Keratinocyte (primary cell): ENCODE measurements around the gene ARHGAP15. TPM values are rescaled to one million over a fixed set of nuclear protein-coding genes. Genes with fewer than 3 reads are reported as not detected.

Experiments used
- DNase-seq: peaks from one replicate; pipeline ENCODE4 v3.0.0-alpha.2; 2011; ENCODE audit warnings: low read depth, missing footprints, low spot score
- FAIRE-seq: peaks from 2 replicates; lab custom pipeline; 2011; peaks lifted over from hg19 to GRCh38; lab: Jason Lieb, UNC
- H2AFZ ChIP-seq: 2 replicates; pipeline ENCODE4 v1.6.0; 2012; ENCODE audit warnings: low read length, control low read depth, inconsistent platforms; ENCODE audit not compliant: control insufficient read depth
- H3K27ac ChIP-seq: 2 replicates; pipeline ENCODE4 v1.5.1; 2011; ENCODE audit warnings: low read length; ENCODE audit not compliant: control insufficient read depth, insufficient read depth
- H3K27me3 ChIP-seq: 3 replicates; pipeline ENCODE4 v1.6.0; 2011; ENCODE audit warnings: low read length; ENCODE audit not compliant: control insufficient read depth, insufficient read depth; ENCODE audit errors: extremely low read depth
- H3K36me3 ChIP-seq, 2 experiments: 2 replicates in 1 of 2; 3 replicates in 1 of 2; pipeline ENCODE4 v1.5.1; 2011; ENCODE audit warnings: low read length in 2 of 2, mild to moderate bottlenecking in 1 of 2; ENCODE audit not compliant: control insufficient read depth in 2 of 2, insufficient read depth in 2 of 2; ENCODE audit errors: extremely low read depth in 1 of 2
- H3K4me1 ChIP-seq: 3 replicates; pipeline ENCODE4 v1.5.1; 2011; ENCODE audit warnings: low read length; ENCODE audit not compliant: control insufficient read depth, insufficient read depth; ENCODE audit errors: extremely low read depth
- H3K4me2 ChIP-seq: 3 replicates; pipeline ENCODE4 v1.6.0; 2011; ENCODE audit warnings: low read depth, low read length; ENCODE audit not compliant: control insufficient read depth, insufficient read depth; ENCODE audit errors: extremely low read depth
- H3K4me3 ChIP-seq, 3 experiments: fragments of 200-600 bp in 1 of 3; sonication (generic) in 1 of 3; 2 replicates in 2 of 3; 3 replicates in 1 of 3; pipeline ENCODE4 v1.5.1; 2011 to 2016; ENCODE audit warnings: low read length in 3 of 3, mild to moderate bottlenecking in 3 of 3, control low read depth in 2 of 3, inconsistent platforms in 1 of 3, low read depth in 1 of 3, mixed read lengths in 1 of 3, mixed run types in 1 of 3, moderate library complexity in 1 of 3; ENCODE audit not compliant: control insufficient read depth in 2 of 3, insufficient read depth in 2 of 3; ENCODE audit errors: extremely low read depth in 1 of 3
- H3K79me2 ChIP-seq: 2 replicates; pipeline ENCODE4 v1.6.0; 2012; ENCODE audit warnings: low read length; ENCODE audit not compliant: control insufficient read depth, insufficient read depth
- H3K9ac ChIP-seq: 3 replicates; pipeline ENCODE4 v1.6.0; 2011; ENCODE audit warnings: low read length; ENCODE audit not compliant: control insufficient read depth, insufficient read depth; ENCODE audit errors: extremely low read depth
- H3K9me1 ChIP-seq: 3 replicates; pipeline ENCODE4 v1.6.0; 2011; ENCODE audit warnings: low read length; ENCODE audit not compliant: control insufficient read depth, insufficient read depth; ENCODE audit errors: extremely low read depth
- H3K9me3 ChIP-seq: 2 replicates; pipeline ENCODE4 v1.5.1; 2012; ENCODE audit warnings: low read depth, low read length; ENCODE audit not compliant: control insufficient read depth
- H4K20me1 ChIP-seq: 3 replicates; pipeline ENCODE4 v1.6.0; 2011; ENCODE audit warnings: low read length; ENCODE audit not compliant: control insufficient read depth, insufficient read depth; ENCODE audit errors: extremely low read depth
- CTCF ChIP-seq, 3 experiments: IDR thresholded peaks in 1 of 3; conservative IDR thresholded peaks in 1 of 3; optimal IDR thresholded peaks in 1 of 3; 2 replicates in 2 of 3; 3 replicates in 1 of 3; pipeline versions ENCODE3 to v1.5.1; 2011; ENCODE audit warnings: low read length in 3 of 3, mild to moderate bottlenecking in 3 of 3, moderate library complexity in 2 of 3, control low read depth in 1 of 3, inconsistent platforms in 1 of 3; ENCODE audit not compliant: insufficient read depth in 2 of 3; ENCODE audit errors: extremely low read depth in 1 of 3
- EZH2 ChIP-seq: IDR thresholded peaks from one replicate; pipeline ENCODE4 v1.6.1; 2012; ENCODE audit warnings: inconsistent platforms, mild to moderate bottlenecking, low read length, moderate library complexity
- dilution Hi-C: fragments of 300-500 bp; cut with MboI; formaldehyde crosslinking; loops from one replicate; pipeline ENCODE4 v1.7.0; 2020; ENCODE audit warnings: low sequenced_read_pairs; ENCODE audit not compliant: extremely low pct_ligation_motif_present
- polyA plus RNA-seq, 5 experiments: library from polyadenylated mRNA; depleted of rRNA in 3 of 5; stranded (reverse) in 3 of 5; stranded (forward) in 1 of 5; unstranded in 1 of 5; fragments of >200 nt; gene quantifications; 1 replicate in 1 of 5; 2 replicates in 3 of 5; 3 replicates in 1 of 5; pipeline versions ENCODE4 v1.2.1 to v1.2.3, GENCODE V29; 2011 to 2012; ENCODE audit warnings: missing spikeins in 2 of 5, low read depth in 1 of 5, low replicate concordance in 1 of 5

Gene ARHGAP15
- polyA plus RNA-seq, 1 donor (not counting 4 experiments of a cell fraction or from before 2014, with no cell fraction given), result not detected

GRCh38 chr2:143586119-143586518 lies 456.9 kb downstream of the ARHGAP15 start:
- Histone ChIP-seq H3K36me3 (no peaks in the 10 kb centered on the region), H3K27me3 (no peaks in the 10 kb centered on the region), H3K9me3 (no peaks in the 10 kb centered on the region), H4K20me1 (no peaks in the 10 kb centered on the region), H3K4me1 (no peaks in the 10 kb centered on the region), H2AFZ (no peak overlapping the region), H3K4me3 (no peak overlapping the region), H3K9ac (no peak overlapping the region), H3K27ac (no peak overlapping the region), H3K79me2 (no peaks in the 10 kb centered on the region), H3K9me1 (no peaks in the 10 kb centered on the region), H3K4me2 (no peak overlapping the region)
- no peak for DNase-seq
- no peak for FAIRE-seq
- TF ChIP-seq EZH2 (no peak), CTCF (optimal IDR thresholded peaks at IDR 0.05 in 1 of 3, IDR thresholded peaks at IDR 0.05 in 1 of 3, conservative IDR thresholded peaks at IDR 0.05 in 1 of 3; ENCODE audit: extremely low read depth in 1 of 3, insufficient read depth in 2 of 3, low read length in 3 of 3) (no peak)
- dilution Hi-C loops, result no loop called here

- dilution Hi-C loops, result no loop called here
- Histone ChIP-seq H3K79me2 (no peaks in the 10 kb centered on the region), H3K9me1 (no peaks in the 10 kb centered on the region), H3K27ac (no peak overlapping the region), H3K4me2 (no peak overlapping the region), H2AFZ (no peak overlapping the region), H3K4me1 (no peaks in the 10 kb centered on the region), H3K9ac (no peak overlapping the region), H3K27me3 (no peaks in the 10 kb centered on the region), H4K20me1 (no peaks in the 10 kb centered on the region), H3K9me3 (no peaks in the 10 kb centered on the region), H3K36me3 (no peaks in the 10 kb centered on the region), H3K4me3 (no peak overlapping the region)
- FAIRE-seq (no peak), DNase-seq (no peak)
- TF ChIP-seq CTCF (optimal IDR thresholded peaks at IDR 0.05 in 1 of 3, IDR thresholded peaks at IDR 0.05 in 1 of 3, conservative IDR thresholded peaks at IDR 0.05 in 1 of 3; ENCODE audit: extremely low read depth in 1 of 3, insufficient read depth in 2 of 3, low read length in 3 of 3), result no peak
- TF ChIP-seq EZH2, result no peak
Measured at GRCh38 chr2:143588746-143589145, 459.5 kb downstream of the ARHGAP15 start.
